ENCODE measurements around the gene CYREN. TPM values are rescaled to one million over a fixed set of nuclear protein-coding genes. Genes with fewer than 3 reads are reported as not detected.

The CYREN gene
- total RNA-seq, 4 donors from 2014 or later = 40.3 to 54.4 (median 46.8) TPM

DNA sequence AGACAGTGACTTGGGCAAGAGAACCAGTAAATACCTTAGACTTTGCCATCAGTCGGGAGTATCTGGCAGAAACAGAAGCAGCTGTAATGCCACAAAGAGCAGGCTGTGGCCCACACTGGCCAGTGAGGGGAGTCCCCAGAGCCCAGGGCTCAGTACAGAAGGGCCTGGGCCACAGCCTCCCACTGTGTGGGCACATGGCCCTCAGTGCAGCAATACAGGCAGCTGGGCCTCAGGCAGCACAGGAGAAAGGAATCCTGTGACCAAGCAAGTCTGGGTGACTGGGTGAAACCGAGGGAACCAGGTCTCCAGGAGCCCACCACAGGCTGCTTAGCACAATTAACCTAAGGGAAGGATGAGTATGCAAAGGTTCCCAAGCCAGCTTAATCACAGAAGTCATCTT, 26.8 kb upstream of the CYREN start:
- Histone ChIP-seq H3K27me3 (no peaks in the 10 kb centered on the region), H3K36me3 (peaks cover 23 to 39% of the 10 kb centered on the region in 2 donors), H3K4me1 (no peaks in the 10 kb centered on the region), H3K9me3 (no peaks in the 10 kb centered on the region), H3K4me3 (replicated peaks in 1 of 3) (no peak overlapping the region), H3K27ac (no peak overlapping the region)
- intact Hi-C loops (cut with DNase I) = no loop called here
- 74 to 84% methylated on average over 2 of the region's 2 CpGs for WGBS, 2 donors
- TF ChIP-seq POLR2A (IDR thresholded peaks at IDR 0.05) = no peak
- TF ChIP-seq, protein P1, sequence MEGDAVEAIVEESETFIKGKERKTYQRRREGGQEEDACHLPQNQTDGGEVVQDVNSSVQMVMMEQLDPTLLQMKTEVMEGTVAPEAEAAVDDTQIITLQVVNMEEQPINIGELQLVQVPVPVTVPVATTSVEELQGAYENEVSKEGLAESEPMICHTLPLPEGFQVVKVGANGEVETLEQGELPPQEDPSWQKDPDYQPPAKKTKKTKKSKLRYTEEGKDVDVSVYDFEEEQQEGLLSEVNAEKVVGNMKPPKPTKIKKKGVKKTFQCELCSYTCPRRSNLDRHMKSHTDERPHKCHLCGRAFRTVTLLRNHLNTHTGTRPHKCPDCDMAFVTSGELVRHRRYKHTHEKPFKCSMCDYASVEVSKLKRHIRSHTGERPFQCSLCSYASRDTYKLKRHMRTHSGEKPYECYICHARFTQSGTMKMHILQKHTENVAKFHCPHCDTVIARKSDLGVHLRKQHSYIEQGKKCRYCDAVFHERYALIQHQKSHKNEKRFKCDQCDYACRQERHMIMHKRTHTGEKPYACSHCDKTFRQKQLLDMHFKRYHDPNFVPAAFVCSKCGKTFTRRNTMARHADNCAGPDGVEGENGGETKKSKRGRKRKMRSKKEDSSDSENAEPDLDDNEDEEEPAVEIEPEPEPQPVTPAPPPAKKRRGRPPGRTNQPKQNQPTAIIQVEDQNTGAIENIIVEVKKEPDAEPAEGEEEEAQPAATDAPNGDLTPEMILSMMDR (IDR thresholded peaks at IDR 0.05) = no peak
- no peak for DNase-seq

DNA sequence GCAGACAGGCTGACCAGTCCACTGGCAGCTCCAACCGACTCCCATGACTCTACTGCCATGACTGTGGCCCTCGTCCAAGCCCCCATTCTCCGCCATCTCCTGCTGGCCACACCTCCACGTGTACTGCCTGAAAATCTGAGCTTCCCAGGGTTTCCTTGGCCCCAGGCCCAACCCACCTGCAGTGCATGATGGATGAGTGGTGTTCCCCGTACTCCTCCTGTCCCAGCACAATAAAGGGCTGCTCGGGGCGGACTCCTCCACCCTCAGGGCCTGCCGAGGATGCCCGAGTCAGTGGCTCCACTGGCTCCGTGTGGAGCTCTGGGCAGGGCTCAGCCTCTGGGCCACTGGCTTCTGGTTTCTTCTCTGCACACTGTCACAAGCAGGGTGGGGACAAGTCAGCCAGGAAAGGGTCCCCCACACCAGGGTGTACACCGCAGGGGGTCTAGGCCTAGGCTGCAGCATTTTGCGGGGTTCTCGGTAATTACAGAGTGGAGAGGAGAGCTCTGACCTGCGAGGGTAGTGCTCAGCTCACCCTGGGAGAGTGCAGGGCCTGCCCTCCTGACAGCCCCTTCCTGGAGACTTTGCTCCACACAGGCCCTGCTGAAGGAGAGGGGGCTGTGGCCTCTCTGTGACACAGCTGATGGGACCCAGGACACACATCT, 25.6 kb upstream of the CYREN start:
- H3K4me3 ChIP-seq (replicated peaks in 1 of 3) = no peak overlapping the region
- no peak overlapping the region for H3K27ac ChIP-seq
- intact Hi-C loops (cut with DNase I) = no loop called here
- DNase-seq = no peak
- H3K9me3 ChIP-seq = no peaks in the 10 kb centered on the region
- TF ChIP-seq, protein P1 (IDR thresholded peaks at IDR 0.05) = no peak
- TF ChIP-seq POLR2A (IDR thresholded peaks at IDR 0.05) = no peak
- H3K27me3 ChIP-seq = no peaks in the 10 kb centered on the region
- H3K4me1 ChIP-seq = no peaks in the 10 kb centered on the region
- H3K36me3 ChIP-seq = peaks cover 23 to 39% of the 10 kb centered on the region in 2 donors
- 94 to 96% methylated on average over 11 to 14 of the region's 14 CpGs for WGBS, 2 donors

DNA sequence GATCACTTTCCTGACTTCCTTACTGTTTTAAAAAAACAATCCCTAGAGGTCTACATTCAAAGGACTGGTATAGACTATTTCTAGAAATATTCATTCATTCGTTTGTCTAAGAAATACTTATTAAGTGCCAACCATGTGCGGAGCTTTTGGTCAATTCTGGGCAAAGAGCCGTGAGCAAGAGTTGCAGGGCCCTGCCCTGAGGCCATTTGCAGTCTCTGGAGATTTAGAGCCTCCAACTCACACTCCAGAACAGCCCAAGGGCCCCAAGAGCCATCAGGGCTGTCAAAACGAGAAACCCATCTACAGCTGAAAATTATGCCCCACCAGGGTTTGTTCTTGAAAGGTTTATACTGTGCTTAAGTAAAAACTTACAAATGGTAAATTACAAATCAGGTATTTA, 24.6 kb upstream of the CYREN start:
- no peaks in the 10 kb centered on the region for H3K4me1 ChIP-seq
- H3K36me3 ChIP-seq = peaks cover 23 to 33% of the 10 kb centered on the region in 2 donors
- TF ChIP-seq POLR2A (IDR thresholded peaks at IDR 0.05) = no peak
- TF ChIP-seq, protein P1 (IDR thresholded peaks at IDR 0.05) = no peak
- H3K9me3 ChIP-seq = no peaks in the 10 kb centered on the region
- H3K27me3 ChIP-seq = no peaks in the 10 kb centered on the region
- no peak for DNase-seq
- no peak overlapping the region for H3K27ac ChIP-seq
- H3K4me3 ChIP-seq (replicated peaks in 1 of 3) = no peak overlapping the region
- intact Hi-C loops (cut with DNase I) = no loop called here
- WGBS, 2 donors = 83 to 89% methylated on average over 4 of the region's 4 CpGs

DNA sequence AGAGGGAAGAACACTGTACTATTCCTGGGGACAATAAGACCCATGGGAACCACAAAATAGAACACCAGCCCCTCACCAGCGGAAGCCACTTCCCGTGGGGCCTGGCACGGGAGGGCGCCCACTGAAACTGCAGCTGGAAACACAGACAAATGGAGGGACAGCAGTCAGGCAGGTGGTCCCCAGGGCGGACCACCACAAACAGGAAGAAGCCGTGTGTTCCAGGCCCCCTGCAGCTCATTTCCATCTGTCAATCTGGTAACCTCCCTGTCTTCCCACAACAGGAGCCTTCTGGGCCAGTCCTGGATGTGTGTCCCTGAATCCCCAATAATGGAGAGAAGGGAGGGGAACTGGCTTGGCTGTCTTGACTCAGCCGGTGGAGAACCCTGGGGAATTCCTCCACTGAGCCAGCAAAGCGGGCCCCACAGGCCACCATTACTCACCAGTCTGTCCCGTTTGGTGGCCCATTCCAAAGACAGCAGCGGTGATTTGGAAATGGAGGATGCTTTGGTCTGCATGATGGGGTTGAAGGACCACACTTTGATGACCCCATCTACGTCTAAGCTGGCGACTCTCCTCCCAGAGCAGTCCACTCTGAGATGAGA, 24.1 kb upstream of the CYREN start:
- Histone ChIP-seq H3K9me3 (no peaks in the 10 kb centered on the region), H3K27me3 (no peaks in the 10 kb centered on the region), H3K4me3 (replicated peaks in 1 of 3) (no peak overlapping the region), H3K36me3 (peaks cover 23 to 32% of the 10 kb centered on the region in 2 donors), H3K4me1 (no peaks in the 10 kb centered on the region), H3K27ac (no peak overlapping the region)
- no peak for TF ChIP-seq POLR2A (IDR thresholded peaks at IDR 0.05)
- TF ChIP-seq, protein P1 (IDR thresholded peaks at IDR 0.05) = no peak
- intact Hi-C loops (cut with DNase I) = no loop called here
- WGBS, 2 donors = 84 to 89% methylated on average over 11 to 12 of the region's 12 CpGs
- DNase-seq = no peak

DNA sequence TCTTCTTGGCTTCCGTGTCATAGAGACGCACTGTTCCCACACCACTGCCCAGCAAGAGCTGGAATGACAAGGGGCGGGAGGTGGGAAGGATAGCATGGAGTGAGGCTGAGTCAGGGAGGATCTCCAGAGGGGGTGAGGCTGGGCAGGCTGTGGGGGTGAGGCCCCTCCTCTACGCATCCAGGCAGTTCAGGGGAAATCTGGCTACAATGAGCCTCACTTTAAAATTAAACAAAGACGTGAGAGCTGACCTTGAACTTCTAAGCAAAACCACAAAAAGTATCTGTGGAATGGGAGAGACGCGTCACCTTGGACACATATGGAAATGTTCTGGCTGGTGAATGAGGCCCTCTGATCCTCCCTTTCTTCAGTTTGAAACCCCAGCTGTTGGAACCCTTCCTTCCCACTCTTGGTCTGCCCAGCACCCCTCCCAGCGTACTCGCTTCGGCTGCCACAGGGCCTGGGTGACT, 23.1 kb upstream of the CYREN start:
- TF ChIP-seq, protein P1 (IDR thresholded peaks at IDR 0.05) = no peak
- TF ChIP-seq POLR2A (IDR thresholded peaks at IDR 0.05) = no peak
- H3K9me3 ChIP-seq = no peaks in the 10 kb centered on the region
- DNase-seq = no peak
- no peaks in the 10 kb centered on the region for H3K27me3 ChIP-seq
- H3K36me3 ChIP-seq = peaks cover 28 to 42% of the 10 kb centered on the region in 2 donors
- no peak overlapping the region for H3K27ac ChIP-seq
- H3K4me3 ChIP-seq (replicated peaks in 1 of 3) = no peak overlapping the region
- H3K4me1 ChIP-seq = no peaks in the 10 kb centered on the region
- intact Hi-C loops (cut with DNase I) = no loop called here
- 94 to 95% methylated on average over 10 of the region's 10 CpGs for WGBS, 2 donors

Data from thyroid gland (tissue), 4 donors.